DMS114 treated with DMSO at 0.1 percent for 48 hours (cell line): ENCODE results near the gene RASGRP2.
"Not testable (repeated sequence)": the region's sequence is repeated elsewhere in the genome, so short reads cannot be mapped to it uniquely, and the experiment has no call there.

Experiments
- DNase-seq: peaks from one replicate; lab custom pipeline; 2025; ENCODE audit not compliant: unreplicated experiment; lab: John Stamatoyannopoulos, UW

RASGRP2 gene

DNA sequence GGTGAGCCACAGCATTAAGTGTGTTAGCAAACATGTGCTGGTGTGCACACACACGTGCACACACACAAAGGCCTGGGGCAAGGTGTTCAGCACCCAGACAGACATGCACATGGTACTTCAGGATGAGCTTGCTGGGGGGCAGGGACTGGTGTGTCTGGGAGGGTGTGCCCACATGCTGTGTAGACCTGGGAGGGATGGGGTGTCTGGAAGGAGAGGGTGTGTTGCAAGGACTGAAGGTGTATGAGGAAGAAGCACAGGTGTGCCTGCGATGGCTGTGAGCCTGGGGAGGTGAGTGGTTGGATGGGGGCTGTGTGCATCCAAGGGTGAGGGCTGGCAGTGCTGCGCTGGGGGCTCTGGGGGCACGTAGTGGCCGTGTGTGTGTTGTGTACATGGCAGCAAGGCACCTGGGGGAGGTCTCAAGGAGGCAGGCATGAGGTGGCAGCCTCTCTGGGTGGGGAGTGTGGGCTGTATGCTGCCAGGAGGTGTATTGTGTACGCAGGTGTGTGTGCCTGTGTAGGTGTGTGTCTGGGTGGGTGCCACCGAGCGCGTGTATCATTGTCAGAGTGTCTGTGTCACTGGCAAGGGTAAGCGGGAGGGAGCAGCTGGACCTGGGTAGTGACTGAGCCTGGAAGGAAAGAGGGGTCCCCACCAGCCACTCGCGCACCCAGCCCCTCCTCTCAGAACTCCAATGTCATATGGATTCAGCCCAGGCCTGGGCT is 23.1 kb downstream of the RASGRP2 start:
- no peak for DNase-seq

DNA sequence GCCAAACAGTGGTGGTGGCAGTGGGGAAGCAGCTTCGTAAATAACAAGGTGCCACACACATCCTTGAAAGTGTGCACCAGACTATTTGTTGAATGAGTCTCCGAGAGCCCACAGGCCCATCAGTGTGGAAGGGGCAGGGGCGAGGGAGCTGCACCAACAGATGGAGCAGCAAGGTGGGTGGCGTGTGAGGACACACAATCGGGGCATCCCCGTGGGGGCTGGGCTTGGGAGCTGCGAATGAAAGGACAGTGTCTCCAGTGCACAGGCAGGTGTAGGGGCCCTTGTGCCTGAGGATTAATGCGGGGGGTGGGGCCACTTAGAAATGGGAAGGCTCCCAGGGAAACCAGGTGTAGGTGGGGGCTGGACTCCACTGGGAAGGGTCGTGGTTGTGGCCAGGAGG is 23.8 kb downstream of the RASGRP2 start:
- no peak for DNase-seq

DNA sequence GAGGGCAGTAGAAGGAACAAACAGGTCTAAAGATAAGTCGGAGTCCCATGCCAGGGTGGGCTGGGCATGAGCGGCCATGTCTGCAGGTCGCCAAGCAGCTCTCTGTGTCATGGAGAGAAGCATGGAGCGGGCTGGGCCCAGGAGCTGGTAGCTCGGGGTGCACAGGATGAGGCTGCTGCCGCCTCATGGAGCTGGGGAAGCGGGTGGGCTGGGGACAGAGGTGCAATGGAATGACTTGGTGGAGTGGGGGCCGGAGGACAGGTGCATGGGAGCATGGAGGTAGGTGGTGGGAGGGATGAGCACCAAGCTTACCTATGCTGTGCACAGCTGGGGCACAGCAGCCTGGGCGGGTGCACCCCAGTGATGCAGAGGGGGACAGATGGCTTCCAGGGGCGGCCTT is 24.5 kb downstream of the RASGRP2 start:
- DNase-seq = no peak

DNA sequence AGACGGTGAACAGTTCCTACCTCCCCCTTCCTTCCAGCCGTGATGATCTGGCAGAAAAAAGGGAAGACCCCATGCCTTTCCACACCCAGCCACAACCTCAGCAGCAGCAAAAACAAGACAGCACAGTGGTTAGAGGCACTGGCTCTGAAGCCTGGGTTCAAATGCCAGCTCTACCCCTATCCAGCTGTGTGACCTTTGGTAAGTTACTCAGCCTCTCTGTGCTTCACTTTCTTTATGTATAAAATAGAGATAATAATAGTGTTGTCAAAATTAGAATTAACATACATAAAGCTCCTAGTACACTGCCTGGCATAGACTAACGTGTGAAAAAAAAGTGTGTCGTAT is 25.2 kb downstream of the RASGRP2 start:
- no peak for DNase-seq

DNA sequence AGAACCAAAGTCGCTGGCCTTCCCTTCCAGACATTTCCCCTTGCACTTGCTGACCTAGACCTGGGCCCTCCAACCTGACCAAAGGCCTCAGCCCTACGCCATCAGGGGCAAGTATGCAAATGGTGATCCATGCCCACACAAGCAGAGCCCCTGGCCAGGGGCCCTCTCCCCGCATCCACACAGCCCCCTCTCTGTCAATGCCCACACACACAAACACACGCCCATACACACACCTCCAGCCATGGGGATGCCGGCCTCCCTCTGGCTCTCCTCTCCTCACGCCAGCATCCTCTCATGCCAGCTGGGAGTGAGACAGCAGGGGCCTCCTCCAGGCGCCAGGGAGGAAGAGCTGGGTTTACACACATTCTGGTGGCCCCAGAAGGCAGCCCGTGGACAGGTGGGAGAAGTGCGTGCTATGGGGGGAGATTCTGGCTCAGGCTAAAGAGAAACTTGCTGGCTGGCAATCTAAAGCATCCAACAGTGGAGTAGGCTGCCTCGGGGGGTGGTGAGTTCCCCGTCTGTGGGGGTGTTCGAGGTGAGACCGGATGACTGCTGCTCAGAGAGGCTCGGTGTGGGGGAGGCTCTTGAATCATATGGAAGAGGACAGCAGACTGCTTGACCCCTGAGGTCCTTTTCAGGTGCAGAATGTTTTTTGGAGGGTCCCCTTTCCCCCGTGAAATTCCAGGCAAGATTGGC is 25.7 kb downstream of the RASGRP2 start:
- no peak for DNase-seq

DNA sequence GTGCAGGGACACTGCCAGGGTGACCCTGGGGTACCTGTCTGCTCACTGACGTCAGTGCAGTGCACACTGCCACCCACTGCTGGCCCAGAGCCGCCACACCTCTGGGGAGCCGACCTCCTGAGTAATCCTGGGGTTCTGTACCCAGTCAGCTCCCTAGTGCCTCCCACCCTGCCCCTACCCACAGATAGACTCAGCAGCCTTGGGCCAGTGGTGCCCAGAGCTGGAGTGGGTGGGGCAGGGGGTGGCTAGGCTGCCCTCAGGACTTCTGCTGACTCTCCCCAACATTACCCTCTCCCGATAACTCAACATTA is 26.7 kb downstream of the RASGRP2 start:
- no peak for DNase-seq

DNA sequence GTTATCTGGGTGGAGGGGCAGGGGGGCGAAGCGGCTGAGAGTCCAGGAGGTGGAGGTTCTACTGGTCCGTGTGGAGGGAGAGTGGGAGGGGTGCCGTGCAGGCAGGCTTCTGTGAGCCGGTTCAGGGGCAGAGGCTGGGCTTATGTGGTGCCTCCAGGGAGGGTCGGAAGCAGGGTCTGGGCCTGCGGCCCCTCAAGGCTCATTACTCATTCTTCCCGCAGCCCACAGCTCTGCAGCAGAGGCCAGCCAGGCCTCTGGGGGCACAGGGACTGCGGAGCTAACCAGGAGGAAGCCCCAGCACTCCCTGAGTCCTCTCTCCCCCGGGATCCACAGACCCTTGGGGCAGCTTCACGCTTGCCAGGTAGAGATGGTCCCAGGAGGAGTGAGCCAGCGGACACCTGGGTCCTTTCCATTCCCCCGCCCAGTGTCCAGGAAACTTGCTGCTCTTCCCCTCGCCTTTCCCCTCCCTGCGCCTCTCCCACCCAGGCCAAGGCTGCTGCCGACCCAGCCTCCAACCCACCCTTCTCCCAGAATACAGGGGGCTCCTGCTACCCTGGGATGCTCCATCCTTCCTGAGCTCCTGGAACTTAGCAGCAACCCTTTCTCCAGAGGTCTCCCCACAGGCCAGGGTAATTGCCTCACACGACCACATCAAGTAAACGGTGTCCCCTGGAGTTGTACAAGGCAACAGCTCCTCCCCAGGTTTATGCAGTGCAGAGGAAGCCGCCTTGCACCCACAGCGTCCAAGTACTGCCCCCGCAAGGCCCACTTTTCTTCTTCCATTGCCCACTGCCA is 27.3 kb downstream of the RASGRP2 start:
- DNase-seq = no peak

DNA sequence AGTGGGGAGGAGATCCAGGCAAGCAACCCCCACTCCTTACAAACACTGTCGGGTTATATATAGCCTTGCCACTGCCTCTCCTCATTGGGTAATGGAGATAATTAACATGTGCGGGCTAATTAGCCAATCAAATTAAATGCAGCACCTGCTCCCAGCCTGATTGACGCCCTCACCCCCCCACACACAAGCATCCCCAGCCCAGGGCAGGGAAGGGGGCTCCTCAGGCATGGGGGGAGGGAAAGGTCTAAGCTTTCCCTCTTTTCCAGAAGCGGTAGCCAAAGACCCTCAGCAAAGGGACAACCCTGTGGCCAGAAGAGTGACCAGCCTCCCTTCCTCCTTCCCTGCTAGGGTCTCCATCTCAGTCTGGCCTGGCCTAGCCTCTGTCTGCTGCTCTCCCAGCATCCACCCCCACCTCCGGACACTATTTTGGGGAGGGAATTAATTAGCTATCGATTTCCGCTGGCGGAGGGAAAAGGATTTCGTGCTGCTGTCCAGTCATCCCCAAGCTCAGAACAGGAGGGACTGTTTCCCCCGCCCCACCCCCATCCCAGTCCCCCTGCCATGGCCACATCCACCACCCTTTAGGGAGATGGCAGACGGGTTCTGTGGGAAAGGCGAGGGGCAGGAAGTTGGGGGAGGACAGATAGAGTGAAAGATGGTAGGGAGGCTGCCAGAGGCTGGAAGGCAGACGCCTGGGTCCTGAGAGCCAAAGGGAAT is 28.0 kb downstream of the RASGRP2 start:
- no peak for DNase-seq

DNA sequence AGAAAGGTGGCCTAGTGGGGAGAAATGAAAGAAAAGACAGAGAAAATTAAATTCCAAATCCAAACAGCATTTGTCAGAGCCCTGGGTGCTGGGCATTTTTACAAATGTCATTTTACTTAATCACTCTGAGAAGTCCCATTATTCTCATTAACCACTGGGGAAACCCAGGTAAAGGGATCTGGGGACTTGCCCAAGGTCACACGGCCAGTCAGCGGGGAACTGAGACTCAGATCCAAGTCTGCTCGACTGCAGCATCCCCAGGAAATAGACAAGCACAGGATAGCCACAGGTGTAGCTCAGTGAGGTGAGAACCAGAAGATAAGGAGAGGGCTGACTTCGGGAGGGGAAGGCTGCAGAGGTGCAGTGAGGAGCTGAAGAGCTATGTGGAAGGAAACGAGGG is 28.8 kb downstream of the RASGRP2 start:
- no peak for DNase-seq

DNA sequence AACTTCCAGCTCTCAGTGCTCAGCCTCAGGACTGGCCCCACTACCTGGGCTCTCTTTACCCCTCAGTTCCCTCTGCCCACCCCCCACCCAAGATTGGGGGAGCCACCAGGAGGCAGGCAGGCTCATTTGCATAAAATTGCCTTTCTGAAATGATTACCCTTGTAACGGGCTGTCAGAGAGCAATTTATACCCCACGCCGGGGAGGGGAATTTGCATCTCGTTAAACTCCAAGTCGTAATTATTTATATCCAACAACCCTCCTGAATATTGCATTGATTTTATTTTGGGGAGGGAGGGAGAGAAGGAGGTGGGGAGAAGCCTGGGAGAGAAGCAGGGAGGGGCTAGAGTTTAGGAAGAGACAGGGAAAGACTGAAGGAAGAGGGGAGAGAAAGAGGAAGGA is 29.3 kb downstream of the RASGRP2 start:
- no peak for DNase-seq

DNA sequence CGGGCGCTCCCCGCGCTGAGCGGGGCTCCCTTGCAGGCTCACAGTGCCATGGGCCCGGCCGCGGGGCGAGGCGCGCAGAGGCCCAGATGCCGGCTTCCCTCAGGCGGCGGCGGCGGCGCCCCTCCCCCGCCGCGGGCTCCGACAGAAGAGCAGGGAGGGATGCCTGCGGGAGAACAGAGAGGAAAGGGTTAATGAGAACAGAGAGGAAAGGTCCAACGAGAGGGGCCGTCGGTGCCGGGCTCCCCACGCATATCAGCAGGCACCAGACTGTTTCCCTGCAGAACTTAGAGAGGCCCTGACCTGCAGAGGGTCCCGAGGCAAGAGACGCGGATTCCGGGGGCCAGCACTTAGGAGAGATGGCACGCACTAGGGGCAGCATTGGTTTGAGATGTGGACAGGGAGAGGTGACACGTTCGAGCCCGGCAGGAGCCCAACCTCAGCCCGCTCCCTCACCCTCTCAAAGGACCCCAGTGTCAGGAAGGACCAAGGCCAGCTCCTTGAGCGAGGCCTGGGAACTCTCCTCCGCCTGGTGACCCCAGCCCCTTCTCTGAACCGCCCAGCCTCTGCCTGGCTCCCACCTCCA is 30.1 kb downstream of the RASGRP2 start:
- no peak for DNase-seq

DNA sequence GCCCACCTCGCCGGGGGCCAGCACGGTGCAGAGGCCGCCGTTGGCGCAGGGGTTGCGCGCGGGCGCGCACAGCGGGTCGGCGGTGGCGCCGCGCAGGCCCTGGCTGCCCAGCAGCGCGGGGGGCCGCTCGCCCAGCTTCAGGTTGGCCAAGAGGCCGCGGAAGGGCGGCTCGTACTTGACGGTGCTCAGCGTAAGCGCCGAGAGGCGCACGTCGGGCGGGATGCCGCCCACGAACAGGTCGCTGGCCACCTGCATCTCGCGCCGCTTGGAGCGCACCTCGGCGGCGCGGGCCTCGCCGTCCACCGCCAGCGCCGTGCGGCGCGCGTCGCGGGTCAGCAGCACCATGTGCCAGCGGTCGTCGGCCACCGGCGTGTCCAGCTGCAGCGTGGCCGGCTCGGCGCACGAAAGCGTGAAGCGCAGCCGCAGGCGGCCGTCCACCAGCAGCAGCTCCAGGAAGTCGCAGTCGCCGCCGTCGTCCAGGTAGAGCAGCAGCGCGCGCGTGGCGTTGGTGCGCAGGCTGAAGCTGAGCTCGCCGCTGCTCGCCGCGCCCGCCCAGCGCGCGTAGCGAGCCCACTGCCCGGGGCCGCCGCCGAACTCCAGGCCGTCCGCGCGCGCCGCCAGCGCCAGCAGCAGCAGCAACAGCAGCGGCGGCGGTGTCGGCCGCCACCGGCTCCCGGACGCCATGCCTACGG is 30.8 kb downstream of the RASGRP2 start:
- no peak for DNase-seq

DNA sequence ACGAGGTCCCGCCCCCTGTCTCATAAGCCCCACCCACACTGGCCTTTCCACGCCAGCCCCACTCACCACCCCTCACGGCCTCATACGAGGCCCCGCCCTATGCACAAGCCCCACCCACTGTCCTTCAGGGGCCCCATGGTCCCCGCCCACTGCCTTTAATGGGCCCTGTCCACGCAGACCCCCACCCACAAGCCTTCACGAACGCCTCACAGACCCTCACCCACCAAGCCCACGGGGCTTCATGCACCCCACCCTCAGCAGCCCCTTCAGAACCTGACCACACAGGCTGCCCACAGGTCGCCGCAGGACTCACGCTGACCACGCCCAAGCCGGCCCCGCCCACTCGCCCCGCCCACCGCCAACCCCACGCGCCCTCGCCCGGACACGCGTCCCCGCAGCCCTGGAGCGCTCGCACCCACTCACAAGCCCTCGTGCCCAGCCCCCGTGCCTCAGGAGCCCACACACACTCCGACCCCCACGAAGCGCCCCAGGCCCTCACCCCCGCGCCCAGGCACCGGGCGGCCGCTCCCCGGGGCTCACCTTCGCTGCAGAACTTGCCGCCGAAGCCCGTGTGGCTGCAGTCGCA is 31.4 kb downstream of the RASGRP2 start:
- no peak for DNase-seq

DNA sequence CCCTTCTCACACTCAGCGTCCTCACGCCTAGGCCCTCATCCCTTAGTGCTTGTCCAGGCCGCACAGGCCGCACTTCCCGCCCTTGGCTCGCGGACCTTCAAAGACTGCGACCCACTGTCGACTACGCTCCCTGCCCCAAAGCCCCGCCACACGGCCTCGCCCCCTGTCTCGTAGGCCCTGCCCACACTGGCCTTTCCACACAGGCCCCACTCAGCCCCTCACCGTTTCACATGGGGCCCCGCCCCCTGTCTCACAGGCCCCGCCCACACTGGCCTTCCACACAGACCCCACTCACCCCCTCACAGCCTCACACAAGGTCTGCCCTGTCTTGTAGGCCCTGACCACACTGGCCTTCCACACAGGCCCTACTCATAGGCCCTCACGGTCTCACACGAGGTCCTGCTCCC is 32.0 kb downstream of the RASGRP2 start:
- no peak for DNase-seq

DNA sequence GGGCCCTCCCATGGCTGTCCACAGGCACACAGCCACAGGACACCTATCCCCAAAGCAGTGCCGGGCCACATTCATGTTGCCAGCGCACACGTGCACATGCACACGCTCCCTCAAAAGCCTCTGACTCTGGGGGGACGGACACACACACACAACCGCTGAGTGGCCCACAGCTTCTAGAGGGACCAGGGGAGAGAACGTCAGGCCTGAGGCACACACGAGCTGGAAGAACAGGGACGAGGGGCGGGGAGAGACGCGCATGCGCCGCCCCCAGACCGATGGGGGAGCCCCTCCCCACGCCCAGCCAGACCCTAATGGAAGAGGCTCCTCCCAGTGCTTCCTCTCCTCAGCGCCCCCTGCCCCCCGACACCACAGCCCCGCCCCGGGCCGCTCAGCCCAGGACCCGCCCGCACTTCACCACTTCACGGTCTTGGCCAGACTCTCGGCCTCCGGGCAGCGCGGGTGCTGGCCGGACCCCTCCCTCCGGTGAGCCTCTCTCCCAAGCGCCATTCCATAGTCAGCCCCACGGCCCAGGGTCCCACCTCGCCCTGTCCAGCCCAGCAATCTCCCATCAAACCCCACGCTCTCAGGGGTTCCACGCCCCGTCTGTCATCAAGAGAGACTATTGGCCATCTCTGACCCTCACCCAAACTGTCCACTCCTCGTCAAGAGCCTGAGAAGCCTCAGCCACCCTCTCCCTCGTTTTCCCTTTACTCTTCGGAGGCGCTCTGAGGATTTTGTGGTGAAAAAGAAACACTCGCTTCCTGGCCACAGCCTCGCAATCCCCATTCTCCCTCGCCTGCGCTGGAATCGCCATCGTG is 32.6 kb downstream of the RASGRP2 start:
- no peak for DNase-seq

DNA sequence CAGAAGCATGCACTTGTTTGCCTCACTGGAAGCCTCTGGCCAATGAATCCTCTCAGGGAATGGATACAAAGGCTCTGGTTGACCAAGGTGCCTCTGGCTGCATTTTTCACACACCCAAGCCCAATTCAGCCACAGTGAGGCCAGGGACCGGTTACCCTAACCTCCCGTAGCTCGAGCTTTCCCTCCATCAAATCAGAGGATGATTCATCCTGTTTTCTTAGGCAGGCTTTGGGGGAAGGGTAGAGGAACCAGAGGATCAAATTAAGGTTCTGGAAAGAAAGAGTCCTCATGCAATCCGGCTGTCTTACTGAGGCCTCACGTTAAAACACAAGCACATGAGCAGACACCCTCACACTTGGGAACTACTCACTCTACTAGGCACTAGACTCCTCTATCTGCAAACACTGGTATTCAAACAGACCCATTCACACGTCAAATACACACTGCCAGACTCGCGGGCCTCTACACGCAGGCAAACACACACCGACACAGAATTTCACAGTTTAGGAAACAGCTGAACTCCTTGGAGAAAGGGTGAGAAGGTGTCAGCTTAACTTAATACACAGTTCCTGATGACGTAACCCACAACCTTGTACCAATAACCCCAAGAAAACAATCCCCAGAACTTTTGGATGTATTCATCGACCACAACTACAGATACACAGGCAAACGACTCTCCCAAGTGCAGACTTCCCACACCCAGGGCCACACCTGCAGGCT is 33.4 kb downstream of the RASGRP2 start:
- DNase-seq = no peak

DNA sequence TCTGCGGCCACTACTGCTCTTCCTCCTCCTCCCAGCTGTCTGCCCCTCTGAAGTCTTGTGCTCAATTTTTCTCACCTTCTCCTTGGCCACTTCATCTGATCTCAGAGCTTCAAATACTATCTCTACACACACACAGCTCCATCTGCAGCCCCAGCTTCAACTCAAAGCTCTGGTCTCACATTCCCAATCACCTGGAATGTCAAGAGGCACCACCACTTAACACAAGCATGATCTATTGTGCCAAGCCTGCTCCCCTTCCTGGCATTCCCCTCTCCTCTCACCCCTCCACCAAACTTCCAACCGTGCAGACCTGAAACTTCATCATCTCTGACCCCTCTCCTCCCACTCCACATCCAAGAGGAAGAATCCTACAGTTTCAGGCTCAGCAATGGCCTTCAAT is 38.4 kb downstream of the RASGRP2 start:
- no peak for DNase-seq

DNA sequence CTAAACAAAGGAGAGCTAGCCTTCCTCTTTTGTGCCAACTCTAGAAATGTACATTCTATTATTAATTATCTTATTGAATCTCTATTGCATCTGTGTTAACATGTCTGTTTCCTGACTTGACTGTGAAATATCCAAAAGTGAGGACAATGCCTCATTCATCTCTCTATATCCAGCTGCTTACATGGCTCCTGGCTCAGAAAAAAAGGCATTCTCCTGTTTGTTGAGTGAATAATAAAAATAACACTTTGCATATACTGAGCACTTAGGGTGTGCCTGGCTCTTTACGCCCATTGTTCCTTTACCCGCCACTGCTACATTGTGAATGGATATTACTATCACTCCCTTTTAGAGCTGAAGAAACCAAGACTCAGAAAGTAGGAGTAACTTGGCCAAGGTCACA is 40.9 kb downstream of the RASGRP2 start:
- no peak for DNase-seq

DNA sequence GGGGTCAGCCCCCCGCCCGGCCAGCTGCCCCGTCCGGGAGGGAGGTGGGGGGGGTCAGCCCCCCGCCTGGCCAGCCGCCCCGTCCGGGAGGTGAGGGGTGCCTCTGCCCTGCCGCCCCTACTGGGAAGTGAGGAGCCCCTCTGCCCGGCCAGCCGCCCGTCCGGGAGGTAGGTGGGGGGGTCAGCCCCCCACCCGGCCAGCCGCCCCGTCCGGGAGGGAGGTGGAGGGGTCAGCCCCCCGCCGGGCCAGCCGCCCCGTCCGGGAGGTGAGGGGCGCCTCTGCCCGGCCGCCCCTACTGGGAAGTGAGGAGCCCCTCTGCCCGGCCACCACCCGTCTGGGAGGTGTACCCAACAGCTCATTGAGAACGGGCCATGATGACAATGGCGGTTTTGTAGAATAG is 42.0 kb downstream of the RASGRP2 start:
- DNase-seq = not testable (repeated sequence)
